H1 (cell line): ENCODE measurements around the gene TTYH2. TPM values are rescaled to one million over a fixed set of nuclear protein-coding genes. Genes with fewer than 3 reads are reported as not detected.

Experiments
- CTCF ChIA-PET: fragments of 300-600 bp; sonication (Branson Sonifier 250); formaldehyde crosslinking; loops from one replicate; lab custom pipeline; 2021; ENCODE audit not compliant: partially characterized antibody; lab: Charles Lee
- POLR2A ChIA-PET: fragments of 300-600 bp; sonication (Branson Sonifier 250); formaldehyde crosslinking; loops from one replicate; lab custom pipeline; 2021; ENCODE audit warnings: inconsistent platforms; ENCODE audit not compliant: partially characterized antibody; lab: Charles Lee
- DNase-seq, 2 experiments: peaks; one replicate each; pipeline versions ENCODE4 v3.0.0 to v3.0.0-alpha.2; 2010 to 2022; ENCODE audit warnings: low spot score in 2 of 2, low read depth in 1 of 2, mixed read lengths in 1 of 2
- FAIRE-seq: peaks from 2 replicates; lab custom pipeline; 2011; peaks lifted over from hg19 to GRCh38; lab: Jason Lieb, UNC
- H2AFZ ChIP-seq: 2 replicates; pipeline ENCODE4 v1.8.1; 2012; ENCODE audit warnings: low read length, inconsistent platforms
- H2AK5ac ChIP-seq: 2 replicates; pipeline ENCODE4 v1.6.1; 2013; ENCODE audit warnings: low read depth, low read length
- H2BK120ac ChIP-seq: replicated peaks from 2 replicates; pipeline ENCODE3; 2013; ENCODE audit warnings: low read depth, low read length, inconsistent platforms
- H2BK12ac ChIP-seq: 2 replicates; pipeline ENCODE4 v1.6.1; 2013; ENCODE audit warnings: low read depth, low read length
- H2BK15ac ChIP-seq: 2 replicates; pipeline ENCODE4 v1.6.1; 2013; ENCODE audit warnings: low read length
- H2BK20ac ChIP-seq: 2 replicates; pipeline ENCODE4 v1.6.1; 2013; ENCODE audit warnings: low read length
- H2BK5ac ChIP-seq: 2 replicates; pipeline ENCODE4 v1.6.1; 2013; ENCODE audit warnings: low read depth, low read length
- H3K14ac ChIP-seq: 2 replicates; pipeline ENCODE4 v1.6.1; 2013; ENCODE audit warnings: inconsistent platforms; ENCODE audit not compliant: insufficient read length
- H3K18ac ChIP-seq: 2 replicates; pipeline ENCODE4 v1.6.1; 2013; ENCODE audit warnings: low read length; ENCODE audit errors: extremely low read depth
- H3K23ac ChIP-seq: 2 replicates; pipeline ENCODE4 v1.6.1; 2013; ENCODE audit warnings: inconsistent platforms; ENCODE audit not compliant: insufficient read length
- H3K23me2 ChIP-seq: 2 replicates; pipeline ENCODE4 v1.6.1; 2013; ENCODE audit warnings: low read depth, low read length
- H3K27ac ChIP-seq: 2 replicates; pipeline ENCODE4 v1.6.1; 2011; ENCODE audit warnings: low read depth, low read length, inconsistent platforms
- H3K27me3 ChIP-seq, 4 experiments: replicated peaks in 1 of 4; 1 replicate in 1 of 4; 2 replicates in 3 of 4; pipeline versions ENCODE4 v1.6.1 to v1.8.1; 2011 to 2013; ENCODE audit warnings: low read length in 3 of 4, mild to moderate bottlenecking in 3 of 4, inconsistent platforms in 2 of 4, mixed read lengths in 2 of 4, moderate library complexity in 1 of 4; ENCODE audit not compliant: control insufficient read depth in 3 of 4, insufficient read depth in 3 of 4; ENCODE audit errors: extremely low read depth in 1 of 4
- H3K36me3 ChIP-seq, 4 experiments: 2 replicates each; pipeline versions ENCODE4 v1.6.1 to v1.8.1; 2011 to 2013; ENCODE audit warnings: mild to moderate bottlenecking in 4 of 4, low read length in 3 of 4, moderate library complexity in 2 of 4, control low read depth in 1 of 4, inconsistent platforms in 1 of 4; ENCODE audit not compliant: insufficient read depth in 4 of 4, control insufficient read depth in 2 of 4
- H3K4ac ChIP-seq: replicated peaks from 2 replicates; pipeline ENCODE3; 2013; ENCODE audit warnings: low read length, low read depth, mixed read lengths, inconsistent platforms; ENCODE audit not compliant: insufficient read length
- H3K4me1 ChIP-seq, 4 experiments: replicated peaks in 1 of 4; 1 replicate in 1 of 4; 2 replicates in 3 of 4; pipeline versions ENCODE4 v1.6.1 to v1.8.1; 2011 to 2013; ENCODE audit warnings: low read length in 3 of 4, inconsistent platforms in 2 of 4, mixed read lengths in 1 of 4; ENCODE audit not compliant: insufficient read depth in 4 of 4, control insufficient read depth in 3 of 4
- H3K4me2 ChIP-seq, 2 experiments: 2 replicates each; pipeline versions ENCODE4 v1.6.1 to v1.8.1; 2011 to 2013; ENCODE audit warnings: low read depth in 2 of 2, low read length in 2 of 2, control low read depth in 1 of 2, inconsistent platforms in 1 of 2, mild to moderate bottlenecking in 1 of 2; ENCODE audit not compliant: insufficient read depth in 1 of 2
- H3K4me3 ChIP-seq, 4 experiments: fragments of 200-600, 300-600 bp in 1 of 4; sonication (generic), shearing (Covaris generic), sonication (Bioruptor Twin) in 1 of 4; 2 replicates each; pipeline versions ENCODE4 v1.5.1 to v1.8.1; 2011 to 2016; ENCODE audit warnings: low read length in 4 of 4, low read depth in 3 of 4, control low read depth in 2 of 4, inconsistent platforms in 2 of 4, mild to moderate bottlenecking in 2 of 4, mixed read lengths in 1 of 4, moderate library complexity in 1 of 4; ENCODE audit not compliant: insufficient read depth in 2 of 4; ENCODE audit errors: extremely low read depth in 1 of 4
- H3K56ac ChIP-seq: replicated peaks from 2 replicates; pipeline ENCODE3; 2013; ENCODE audit warnings: low read depth, mild to moderate bottlenecking, mixed read lengths, low read length, inconsistent platforms; ENCODE audit not compliant: insufficient read length
- H3K79me1 ChIP-seq: 2 replicates; pipeline ENCODE4 v1.6.1; 2013; ENCODE audit warnings: low read depth, low read length, control low read depth
- H3K79me2 ChIP-seq, 2 experiments: 2 replicates each; pipeline versions ENCODE4 v1.6.1 to v1.8.1; 2012 to 2013; ENCODE audit warnings: low read length in 2 of 2, mild to moderate bottlenecking in 2 of 2, inconsistent platforms in 1 of 2; ENCODE audit not compliant: insufficient read depth in 2 of 2, control insufficient read depth in 1 of 2
- H3K9ac ChIP-seq, 4 experiments: replicated peaks in 1 of 4; 1 replicate in 1 of 4; 2 replicates in 3 of 4; pipeline versions ENCODE4 v1.6.1 to v1.8.1; 2011 to 2013; ENCODE audit warnings: low read depth in 3 of 4, low read length in 3 of 4, control low read depth in 2 of 4, mild to moderate bottlenecking in 2 of 4, moderate library complexity in 2 of 4, inconsistent platforms in 1 of 4; ENCODE audit errors: extremely low read depth in 1 of 4
- H3K9me3 ChIP-seq, 2 experiments: 2 replicates each; pipeline versions ENCODE4 v1.6.1 to v1.8.1; 2012 to 2013; ENCODE audit warnings: mild to moderate bottlenecking in 2 of 2, moderate library complexity in 2 of 2, control low read depth in 1 of 2, inconsistent platforms in 1 of 2, low read depth in 1 of 2, low read length in 1 of 2, mixed read lengths in 1 of 2; ENCODE audit not compliant: insufficient read depth in 2 of 2
- H4K20me1 ChIP-seq, 2 experiments: replicated peaks in 1 of 2; 2 replicates each; pipeline versions ENCODE3 to v1.8.1; 2011 to 2013; ENCODE audit warnings: inconsistent platforms in 2 of 2, low read length in 2 of 2, mild to moderate bottlenecking in 1 of 2; ENCODE audit not compliant: insufficient read depth in 2 of 2, control insufficient read depth in 1 of 2
- H4K5ac ChIP-seq: 2 replicates; pipeline ENCODE4 v1.6.1; 2013; ENCODE audit warnings: low read length, low read depth, mixed read lengths, inconsistent platforms; ENCODE audit not compliant: insufficient read length
- H4K8ac ChIP-seq: 2 replicates; pipeline ENCODE4 v1.8.0; 2013; ENCODE audit warnings: mild to moderate bottlenecking, moderate library complexity, low read length, inconsistent platforms; ENCODE audit not compliant: insufficient read depth; ENCODE audit errors: extremely low read depth
- H4K91ac ChIP-seq: replicated peaks from 2 replicates; pipeline ENCODE3; 2013; ENCODE audit warnings: low read length, mixed read lengths, inconsistent platforms; ENCODE audit not compliant: insufficient read length
- JUN ChIP-seq: IDR thresholded peaks from 2 replicates; pipeline ENCODE4 v1.6.1; 2011; ENCODE audit warnings: low read depth, mild to moderate bottlenecking, improper control_type of control experiment, low read length
- SP1 ChIP-seq: IDR thresholded peaks from 2 replicates; pipeline ENCODE4 v1.6.1; 2011; ENCODE audit warnings: low read depth, low read length
- TCF12 ChIP-seq: IDR thresholded peaks from 2 replicates; pipeline ENCODE4 v1.6.1; 2011; ENCODE audit warnings: low read depth, mild to moderate bottlenecking, low read length
- YY1 ChIP-seq: IDR thresholded peaks from 2 replicates; pipeline ENCODE4 v1.6.1; 2011; ENCODE audit warnings: low read depth, mild to moderate bottlenecking, low read length
- WGBS, 2 experiments: shearing (Covaris generic) in 1 of 2; methylation state at CpG; one replicate each; pipeline versions ENCODE4 v1.1.6 to v1.1.7; 2013 to 2015; ENCODE audit warnings: low lambda C conversion rate in 2 of 2, mixed read lengths in 2 of 2, inconsistent platforms in 1 of 2, low coverage in 1 of 2, missing lambda C conversion rate in 1 of 2; ENCODE audit not compliant: insufficient replicate concordance in 2 of 2, insufficient coverage in 1 of 2, insufficient read length in 1 of 2; ENCODE audit errors: extremely low coverage in 1 of 2, missing lambda C conversion rate in 1 of 2; 5-methylcytosine and 5-hydroxymethylcytosine counted together
- polyA plus RNA-seq, 7 experiments: library from polyadenylated mRNA; depleted of rRNA in 3 of 7; stranded (reverse) in 5 of 7; unstranded in 2 of 7; fragments of >200 nt in 5 of 7; fragments of 200-250 nt in 2 of 7; gene quantifications; 1 replicate in 5 of 7; 2 replicates in 1 of 7; 4 replicates in 1 of 7; pipeline versions ENCODE4 v1.2.1 to v1.2.3, GENCODE V29; 2011 to 2013; ENCODE audit warnings: missing spikeins in 2 of 7, mixed read lengths in 2 of 7
- total RNA-seq: library from RNA; stranded (reverse); fragmentation: NEBNext Ultra II Directional; extraction: Animal tissue kit (Norgen Biotek cat#: 25700); gene quantifications from 2 replicates; pipeline ENCODE4 v1.2.1, GENCODE V29; 2021

TTYH2 gene
- total and polyA plus RNA-seq, 2 of the 8 experiments (the other 6 are each of a cell fraction or from before 2014, with no cell fraction given): 3.2 to 9.2 TPM

GRCh38 chr17:74228306-74228978 is 15.1 kb downstream of the TTYH2 start:
- FAIRE-seq: no peak
- Histone ChIP-seq H2AFZ (no peak overlapping the region), H3K14ac (no peak overlapping the region), H2BK5ac (no peak overlapping the region), H3K23ac (no peak overlapping the region), H2BK20ac (no peak overlapping the region), H2BK12ac (no peak overlapping the region), H3K79me1 (no peaks in the 10 kb centered on the region), H3K56ac (no peak overlapping the region), H4K8ac (no peak overlapping the region), H2BK120ac (no peak overlapping the region), H2BK15ac (no peak overlapping the region), H2AK5ac (no peak overlapping the region), H4K20me1 (no peaks in the 10 kb centered on the region), H3K27me3 (no peaks in the 10 kb centered on the region), H3K27ac (no peak overlapping the region), H3K9me3 (no peaks in the 10 kb centered on the region), H4K91ac (no peak overlapping the region), H3K23me2 (no peaks in the 10 kb centered on the region), H3K4me3 (no peak overlapping the region), H3K4me2 (no peak overlapping the region), H3K4me1 (no peaks in the 10 kb centered on the region; a peak in 1 of 7 replicates), H3K4ac (no peak overlapping the region), H3K79me2 (no peaks in the 10 kb centered on the region), H3K36me3 (no peaks in the 10 kb centered on the region), H4K5ac (no peak overlapping the region), H3K18ac (no peak overlapping the region), H3K9ac (no peak overlapping the region)
- DNase-seq: no peak
- CTCF ChIA-PET: interaction anchor here (1.3 to 1.6 kb wide), 2 partner anchors 17 kb away, joined by 3 to 7 read pairs; no protein-coding TSS in a partner anchor
- POLR2A ChIA-PET: interaction anchor here (1.9 kb wide), 1 partner anchor 25 kb away, joined by 6 read pairs; the partner anchor contains the start of gene RPL38
- WGBS, 2 experiments: 92% methylated on average over 3 of the region's 5 CpGs; no CpG with 5 or more reads in 1 of the 2 experiments
- TF ChIP-seq TCF12 (no peak), SP1 (no peak), JUN (no peak), YY1 (no peak)
